Right atrium auricular region (tissue), 2 donors: ENCODE data around the gene TBC1D22B. TPM values are rescaled to one million over a fixed set of nuclear protein-coding genes. Genes with fewer than 3 reads are reported as not detected.

ENCODE experiments used
- DNase-seq: peaks from one replicate; pipeline ENCODE4 v3.0.0-alpha.2; 2019; ENCODE audit warnings: low spot score
- H3K27ac ChIP-seq, 2 donors: fragments of 200-600 bp; sonication (generic); 1 replicate in 1 of 2; 2 replicates in 1 of 2; pipeline ENCODE4 v1.5.1; 2016 to 2019
- H3K27me3 ChIP-seq, 2 donors: fragments of 200-600 bp; sonication (generic); one replicate each; pipeline versions ENCODE4 v1.5.1 to v1.6.0; 2017 to 2019
- H3K36me3 ChIP-seq: fragments of 200-600 bp; sonication (generic); one replicate; pipeline ENCODE4 v1.5.1; 2016
- H3K4me1 ChIP-seq, 2 donors: fragments of 200-600 bp; sonication (generic); one replicate each; pipeline versions ENCODE4 v1.5.1 to v1.6.0; 2017 to 2019
- H3K4me3 ChIP-seq, 2 donors: fragments of 200-600 bp; sonication (generic); 1 replicate in 1 of 2; 2 replicates in 1 of 2; pipeline ENCODE4 v1.5.1; 2017 to 2019; ENCODE audit warnings: mild to moderate bottlenecking in 1 of 2, moderate library complexity in 1 of 2
- H3K9me3 ChIP-seq, 2 donors: fragments of 200-600 bp; sonication (generic); one replicate each; pipeline ENCODE4 v1.5.1; 2019
- total RNA-seq, 2 donors: library from RNA; depleted of rRNA; stranded (reverse); fragments of >200 nt; gene quantifications; one replicate each; pipeline ENCODE4 v1.1.0, GENCODE V29; 2016
- TF ChIP-seq, protein P1 (sequence below), 2 donors: fragments of 200-600 bp; sonication (generic); IDR thresholded peaks; one replicate each; pipeline ENCODE4 v1.5.1; 2019; ENCODE audit warnings: antibody characterized with exemption in 2 of 2

Gene TBC1D22B
- total RNA-seq, 2 donors from 2014 or later, result 7.5 to 9.8 TPM

DNA sequence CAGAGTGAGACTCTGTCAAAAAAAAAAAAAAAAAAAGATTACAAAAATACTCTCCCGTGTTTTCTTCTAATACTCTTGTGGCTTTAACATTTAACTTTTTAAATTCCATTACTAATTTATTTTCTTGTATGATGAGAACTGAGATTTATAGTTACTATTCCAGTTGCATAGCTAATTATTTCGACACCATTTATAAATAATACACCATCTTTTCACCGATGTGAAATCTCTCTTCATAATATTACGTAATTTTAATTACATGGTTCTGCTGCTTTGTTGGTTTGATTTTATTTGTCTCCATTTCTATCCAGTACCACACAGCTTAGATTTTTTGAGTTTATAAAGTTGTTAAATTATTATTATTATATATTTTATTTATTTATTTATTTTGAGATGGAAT lies 42.4 kb downstream of the TBC1D22B start:
- Histone ChIP-seq H3K4me1 (no peaks in the 10 kb centered on the region), H3K4me3 (no peak overlapping the region), H3K9me3 (no peaks in the 10 kb centered on the region), H3K27ac (no peak overlapping the region), H3K27me3 (no peaks in the 10 kb centered on the region), H3K36me3 (peaks cover 22% of the 10 kb centered on the region)
- DNase-seq, result no peak
- TF ChIP-seq, protein P1, sequence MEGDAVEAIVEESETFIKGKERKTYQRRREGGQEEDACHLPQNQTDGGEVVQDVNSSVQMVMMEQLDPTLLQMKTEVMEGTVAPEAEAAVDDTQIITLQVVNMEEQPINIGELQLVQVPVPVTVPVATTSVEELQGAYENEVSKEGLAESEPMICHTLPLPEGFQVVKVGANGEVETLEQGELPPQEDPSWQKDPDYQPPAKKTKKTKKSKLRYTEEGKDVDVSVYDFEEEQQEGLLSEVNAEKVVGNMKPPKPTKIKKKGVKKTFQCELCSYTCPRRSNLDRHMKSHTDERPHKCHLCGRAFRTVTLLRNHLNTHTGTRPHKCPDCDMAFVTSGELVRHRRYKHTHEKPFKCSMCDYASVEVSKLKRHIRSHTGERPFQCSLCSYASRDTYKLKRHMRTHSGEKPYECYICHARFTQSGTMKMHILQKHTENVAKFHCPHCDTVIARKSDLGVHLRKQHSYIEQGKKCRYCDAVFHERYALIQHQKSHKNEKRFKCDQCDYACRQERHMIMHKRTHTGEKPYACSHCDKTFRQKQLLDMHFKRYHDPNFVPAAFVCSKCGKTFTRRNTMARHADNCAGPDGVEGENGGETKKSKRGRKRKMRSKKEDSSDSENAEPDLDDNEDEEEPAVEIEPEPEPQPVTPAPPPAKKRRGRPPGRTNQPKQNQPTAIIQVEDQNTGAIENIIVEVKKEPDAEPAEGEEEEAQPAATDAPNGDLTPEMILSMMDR (IDR thresholded peaks at IDR 0.05), result no peak

DNA sequence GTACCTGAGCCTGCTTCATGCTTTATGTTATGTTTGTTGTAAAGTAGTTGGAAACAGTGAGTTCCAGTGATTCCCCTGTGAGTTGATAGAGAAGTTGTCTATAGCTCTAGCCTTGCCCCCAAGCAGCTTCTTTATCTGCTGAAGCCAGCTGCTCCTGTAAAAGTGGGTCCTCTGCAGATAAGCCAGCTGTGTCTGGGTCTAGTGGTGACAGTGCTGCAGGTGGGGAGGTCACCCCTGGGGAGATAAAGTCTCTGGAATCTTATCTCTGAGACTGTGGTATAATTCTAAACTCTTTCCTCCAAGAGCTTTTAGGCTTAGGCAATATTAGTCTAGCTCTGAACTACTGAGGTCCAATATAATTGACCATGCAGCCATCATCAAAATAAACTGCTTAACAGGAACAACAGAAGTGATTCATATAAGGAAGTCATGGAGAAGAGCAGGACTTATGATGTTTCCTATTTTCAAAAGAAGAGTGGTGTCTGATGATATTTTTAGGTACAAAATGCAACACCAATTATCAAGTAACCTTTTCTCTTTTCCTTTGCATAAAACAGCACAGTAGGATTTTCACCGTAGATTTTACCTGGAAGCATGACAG lies 44.6 kb downstream of the TBC1D22B start:
- H3K4me1 ChIP-seq, result no peaks in the 10 kb centered on the region
- TF ChIP-seq, protein P1 (IDR thresholded peaks at IDR 0.05), result no peak
- no peak overlapping the region for H3K27ac ChIP-seq
- H3K4me3 ChIP-seq, result no peak overlapping the region
- peaks cover 15% of the 10 kb centered on the region for H3K36me3 ChIP-seq
- DNase-seq, result no peak
- no peaks in the 10 kb centered on the region for H3K27me3 ChIP-seq
- H3K9me3 ChIP-seq, result no peaks in the 10 kb centered on the region

DNA sequence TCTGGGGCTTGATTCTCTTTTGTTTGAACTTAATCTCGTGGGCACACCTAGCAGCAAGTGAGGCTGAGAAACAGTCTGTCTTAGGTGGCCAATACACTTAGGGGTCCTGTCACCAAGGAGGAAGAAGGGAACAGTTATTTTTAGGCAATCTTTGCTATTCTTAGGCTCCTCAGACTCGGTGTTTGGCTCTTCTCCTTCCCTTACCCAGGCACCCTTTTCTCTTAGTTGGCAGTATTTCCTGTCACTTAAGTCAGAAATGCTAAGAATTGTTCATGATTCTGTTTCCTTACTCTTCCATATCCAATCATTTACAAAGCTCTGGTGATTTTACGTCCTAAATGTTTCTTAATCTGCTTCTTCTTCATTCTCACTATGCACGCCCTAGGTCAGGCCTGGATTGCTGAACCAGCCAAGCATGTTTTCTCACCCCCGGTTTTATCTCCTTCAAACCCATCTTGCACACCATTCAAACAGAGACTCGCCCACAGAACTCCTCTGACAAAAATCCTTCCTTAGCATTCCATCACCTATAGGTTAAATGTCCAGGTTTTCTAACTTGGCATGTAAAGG lies 45.6 kb downstream of the TBC1D22B start:
- TF ChIP-seq, protein P1 (IDR thresholded peaks at IDR 0.05), result no peak
- no peak for DNase-seq
- H3K27me3 ChIP-seq, result no peaks in the 10 kb centered on the region
- H3K4me1 ChIP-seq, result peaks cover 0 to 5% of the 10 kb centered on the region in 2 donors
- peaks cover 9% of the 10 kb centered on the region for H3K36me3 ChIP-seq
- H3K4me3 ChIP-seq, result no peak overlapping the region
- H3K27ac ChIP-seq, result no peak overlapping the region
- no peaks in the 10 kb centered on the region for H3K9me3 ChIP-seq

DNA sequence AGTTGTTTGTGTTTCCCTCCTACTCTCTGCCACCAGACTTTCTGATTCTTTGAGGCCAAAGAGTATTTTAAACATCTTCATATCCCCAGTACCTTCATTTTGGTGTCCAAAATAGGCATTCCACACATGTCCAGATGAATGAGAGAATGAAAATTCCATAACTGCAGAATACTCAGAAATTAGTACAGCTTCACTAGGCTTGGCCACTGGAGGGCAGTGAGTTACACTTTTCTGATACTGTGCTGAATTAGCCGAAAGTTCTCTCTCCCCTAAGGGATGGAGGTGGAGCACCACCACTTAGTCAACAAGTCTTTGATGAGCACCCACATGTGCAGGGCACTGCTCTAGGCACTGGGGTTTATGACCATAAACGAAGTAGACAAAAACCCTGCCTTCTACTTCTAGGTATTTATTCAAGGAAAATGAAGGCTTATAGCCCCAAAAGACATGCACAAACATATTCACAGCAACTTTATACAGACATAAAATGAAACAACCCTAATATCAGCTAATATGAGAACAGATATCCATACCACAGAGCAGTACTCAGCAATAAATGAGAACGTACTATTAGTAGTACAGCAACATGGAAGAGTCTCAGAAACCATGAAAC lies 46.4 kb downstream of the TBC1D22B start:
- no peaks in the 10 kb centered on the region for H3K27me3 ChIP-seq
- peaks cover 9% of the 10 kb centered on the region for H3K36me3 ChIP-seq
- TF ChIP-seq, protein P1 (IDR thresholded peaks at IDR 0.05), result peak; percentile 55 to 58
- no peak overlapping the region for H3K27ac ChIP-seq
- no peak overlapping the region for H3K4me3 ChIP-seq
- peaks cover 0 to 10% of the 10 kb centered on the region in 2 donors for H3K4me1 ChIP-seq
- no peak for DNase-seq
- H3K9me3 ChIP-seq, result no peaks in the 10 kb centered on the region

DNA sequence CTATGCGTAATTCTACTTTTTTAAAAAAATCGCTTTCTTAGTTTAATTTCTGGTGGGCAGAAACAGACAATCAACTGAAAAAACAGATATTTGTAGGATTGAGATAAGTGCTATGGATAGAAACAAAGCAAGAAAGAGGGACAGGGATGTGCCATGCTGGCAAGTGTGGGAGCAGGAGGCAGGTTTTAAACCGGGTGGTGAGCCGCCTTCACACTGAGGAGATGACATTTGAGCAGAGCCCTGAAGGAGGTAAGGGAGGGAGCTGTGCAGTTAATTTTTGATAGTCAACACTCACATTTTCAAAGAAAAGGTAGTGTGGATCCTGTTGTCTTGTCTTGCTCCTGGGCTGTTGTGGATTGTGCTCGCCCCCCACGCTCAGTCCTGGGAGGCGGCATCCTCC lies 47.2 kb downstream of the TBC1D22B start:
- Histone ChIP-seq H3K27me3 (no peaks in the 10 kb centered on the region), H3K9me3 (no peaks in the 10 kb centered on the region), H3K27ac (no peak overlapping the region), H3K4me3 (no peak overlapping the region), H3K4me1 (peaks cover 0 to 14% of the 10 kb centered on the region in 2 donors), H3K36me3 (peaks cover 9% of the 10 kb centered on the region)
- TF ChIP-seq, protein P1 (IDR thresholded peaks at IDR 0.05), result no peak
- DNase-seq, result no peak
